Neural cell (in vitro differentiated cells): ENCODE measurements around the gene TBC1D25. TPM values are rescaled to one million over a fixed set of nuclear protein-coding genes. Genes with fewer than 3 reads are reported as not detected.
A peak's percentile ranks its signal among the peaks of the same experiment; 100 is the strongest.

Source experiments
- H2AFZ ChIP-seq: fragments of 200-600, 300-800 bp; sonication (generic), shearing (Covaris generic); 2 replicates; pipeline ENCODE4 v1.6.0; 2014; ENCODE audit warnings: low read depth, mild to moderate bottlenecking, antibody characterized with exemption, low read length, moderate library complexity
- H3F3A ChIP-seq: fragments of 200-600 bp; shearing (Covaris generic); 2 replicates; pipeline ENCODE4 v1.6.1; 2016; ENCODE audit warnings: mild to moderate bottlenecking, moderate library complexity, mixed read lengths, antibody characterized with exemption, low read length; ENCODE audit not compliant: insufficient read depth, poor library complexity, severe bottlenecking
- H3K27ac ChIP-seq: fragments of 200-600, 300-800 bp; sonication (generic), shearing (Covaris generic); 2 replicates; pipeline ENCODE4 v1.5.1; 2014; ENCODE audit warnings: mild to moderate bottlenecking, low read length, moderate library complexity
- H3K27me3 ChIP-seq: fragments of 300-800, 200-600 bp; sonication (generic), shearing (Covaris generic); 2 replicates; pipeline ENCODE4 v1.6.0; 2014; ENCODE audit warnings: mild to moderate bottlenecking, low read depth, low read length, moderate library complexity; ENCODE audit not compliant: insufficient read depth
- H3K36me3 ChIP-seq: fragments of 300-800, 200-600 bp; sonication (generic), shearing (Covaris generic); 2 replicates; pipeline ENCODE4 v1.5.1; 2014; ENCODE audit warnings: mild to moderate bottlenecking, antibody characterized with exemption, low read length, moderate library complexity; ENCODE audit not compliant: insufficient read depth
- H3K4me2 ChIP-seq: fragments of 300-800, 200-600 bp; sonication (generic), shearing (Covaris generic); 2 replicates; pipeline ENCODE4 v1.6.0; 2014; ENCODE audit warnings: mild to moderate bottlenecking, low read length
- H3K4me3 ChIP-seq: fragments of 300-800, 200-600 bp; sonication (generic), shearing (Covaris generic); 2 replicates; pipeline ENCODE4 v1.5.1; 2014; ENCODE audit warnings: mild to moderate bottlenecking, low read length, moderate library complexity
- H3K79me2 ChIP-seq: fragments of 200-600 bp; shearing (Covaris generic); replicated peaks from 2 replicates; pipeline ENCODE4 v1.6.0; 2014; ENCODE audit warnings: mild to moderate bottlenecking, low read length, moderate library complexity; ENCODE audit not compliant: insufficient read depth
- H3K9ac ChIP-seq: fragments of 300-800, 200-600 bp; sonication (generic), shearing (Covaris generic); 2 replicates; pipeline ENCODE4 v1.6.1; 2016; ENCODE audit warnings: mild to moderate bottlenecking, low read length, mixed read lengths
- H3K9me2 ChIP-seq: fragments of 200-600 bp; shearing (Covaris generic); 2 replicates; pipeline ENCODE4 v1.6.1; 2016; ENCODE audit warnings: mild to moderate bottlenecking, low read length, mixed read lengths; ENCODE audit not compliant: insufficient read depth
- H3K9me3 ChIP-seq: fragments of 200-600, 300-800 bp; sonication (generic), shearing (Covaris generic); 2 replicates; pipeline ENCODE4 v1.6.1; 2016; ENCODE audit warnings: mild to moderate bottlenecking, mixed run types, low read length, moderate library complexity, mixed read lengths
- H4K20me1 ChIP-seq: fragments of 200-600 bp; shearing (Covaris generic); 2 replicates; pipeline ENCODE4 v1.6.1; 2016; ENCODE audit warnings: mild to moderate bottlenecking, mixed run types; ENCODE audit not compliant: insufficient read depth
- EP300 ChIP-seq: fragments of 450-650 bp; conservative IDR thresholded peaks from 2 replicates; pipeline ENCODE4 v1.6.1; 2014; ENCODE audit warnings: antibody characterized with exemption, mild to moderate bottlenecking, moderate library complexity; ENCODE audit not compliant: poor library complexity, severe bottlenecking
- EZH2 ChIP-seq: fragments of 200-600, 300-800 bp; shearing (Covaris generic), sonication (generic); IDR thresholded peaks from 2 replicates; pipeline ENCODE4 v1.6.1; 2014; ENCODE audit warnings: antibody characterized with exemption, low read length, borderline replicate concordance, mild to moderate bottlenecking; ENCODE audit not compliant: insufficient read depth, poor library complexity, severe bottlenecking
- MXI1 ChIP-seq: fragments of 450-650 bp; conservative IDR thresholded peaks from 2 replicates; pipeline ENCODE4 v1.6.1; 2014; ENCODE audit warnings: antibody characterized with exemption, mild to moderate bottlenecking; ENCODE audit not compliant: poor library complexity, severe bottlenecking
- POLR2AphosphoS5 ChIP-seq: IDR thresholded peaks from 2 replicates; pipeline ENCODE4 v1.6.1; 2012
- RAD21 ChIP-seq: fragments of 450-650 bp; conservative IDR thresholded peaks from 2 replicates; pipeline ENCODE4 v1.6.1; 2014; ENCODE audit warnings: antibody characterized with exemption, mild to moderate bottlenecking, moderate library complexity
- SMC3 ChIP-seq: fragments of 450-650 bp; conservative IDR thresholded peaks from 2 replicates; pipeline ENCODE4 v1.6.1; 2014; ENCODE audit warnings: antibody characterized with exemption, mild to moderate bottlenecking, moderate library complexity; ENCODE audit not compliant: poor library complexity
- TAF1 ChIP-seq: IDR thresholded peaks from 2 replicates; pipeline ENCODE4 v1.6.1; 2012; ENCODE audit warnings: low read depth
- polyA plus RNA-seq: library from polyadenylated mRNA; depleted of rRNA; stranded (reverse); fragments of >200 nt; gene quantifications from 2 replicates; pipeline ENCODE4 v1.2.3, GENCODE V29; 2014
- TF ChIP-seq, protein P1 (sequence below): IDR thresholded peaks from 2 replicates; pipeline ENCODE4 v1.6.1; 2012; ENCODE audit warnings: borderline replicate concordance
- TF ChIP-seq, protein P2 (sequence below): fragments of 450-650 bp; IDR thresholded peaks from 2 replicates; pipeline ENCODE4 v1.5.1; 2014; ENCODE audit warnings: antibody characterized with exemption, mild to moderate bottlenecking, moderate library complexity; ENCODE audit not compliant: poor library complexity, severe bottlenecking

TBC1D25 gene
- polyA plus RNA-seq, 1 donor from 2014 or later: 4.5 TPM

DNA sequence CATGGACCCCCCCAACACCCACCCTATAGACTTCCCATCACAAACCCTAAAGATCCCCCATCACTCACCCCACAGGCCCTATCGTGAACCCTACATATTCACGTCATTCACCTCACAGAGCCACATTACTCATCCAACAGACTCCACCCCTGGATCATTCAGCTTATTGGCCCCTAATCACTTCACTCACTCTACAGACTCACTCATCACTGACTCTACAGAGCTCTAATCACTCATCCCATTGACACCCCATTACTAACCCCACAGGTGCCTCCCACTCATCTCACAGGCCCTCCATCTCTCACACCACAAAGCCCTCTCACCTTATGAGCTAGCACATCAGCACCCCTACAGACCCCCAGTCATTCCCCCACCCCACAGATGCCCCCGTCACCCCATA is 6.3 kb upstream of the TBC1D25 start (continued):
- TF ChIP-seq MXI1 (no peak), POLR2AphosphoS5 (no peak), EZH2 (no peak), EP300 (no peak), TAF1 (no peak)

DNA sequence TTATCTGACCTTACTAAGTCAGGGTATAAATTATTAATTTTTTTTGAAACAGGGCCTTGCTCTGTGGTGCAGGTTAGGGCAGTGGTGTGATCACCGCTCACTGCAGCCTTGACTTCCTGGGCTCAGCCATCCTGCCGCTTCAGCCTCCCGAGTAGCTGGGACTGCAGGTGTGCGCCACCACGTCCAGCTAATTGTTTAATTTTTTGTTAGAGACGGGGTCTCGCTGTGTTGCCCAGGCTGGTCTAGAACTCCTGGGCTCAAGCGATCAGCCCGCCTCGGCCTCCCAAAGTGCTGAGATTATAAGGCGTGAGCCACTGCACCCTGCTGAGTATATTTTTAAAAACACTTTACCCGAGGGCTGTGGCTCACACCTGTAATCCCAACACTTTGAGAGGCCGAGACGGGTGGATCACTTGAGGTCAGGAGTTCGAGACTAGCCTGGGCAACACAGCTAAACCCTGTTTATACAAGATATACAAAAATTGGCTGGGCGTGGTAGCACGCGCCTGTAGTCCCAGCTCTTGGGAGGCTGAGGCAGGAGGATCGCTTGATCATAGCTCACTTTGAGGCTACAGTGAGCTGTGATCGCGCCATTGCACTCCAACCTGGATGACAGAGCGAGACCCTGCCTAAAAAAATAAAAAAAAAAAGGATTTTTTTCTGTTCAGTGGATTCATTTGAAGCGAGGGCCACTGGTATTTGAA is 721 bp upstream of the TBC1D25 start:
- Histone ChIP-seq H3K79me2 (peaks cover 4% of the 10 kb centered on the region), H2AFZ (peak overlapping the region; percentile 4), H3K9me2 (no peaks in the 10 kb centered on the region), H3K4me2 (no peak overlapping the region), H3K27ac (peak overlapping the region; percentile 85), H3F3A (no peaks in the 10 kb centered on the region), H3K36me3 (no peaks in the 10 kb centered on the region), H3K4me3 (peak overlapping the region; percentile 85), H4K20me1 (no peaks in the 10 kb centered on the region), H3K9me3 (no peaks in the 10 kb centered on the region), H3K27me3 (no peaks in the 10 kb centered on the region), H3K9ac (peak overlapping the region; percentile 52)
- TF ChIP-seq, protein P1, sequence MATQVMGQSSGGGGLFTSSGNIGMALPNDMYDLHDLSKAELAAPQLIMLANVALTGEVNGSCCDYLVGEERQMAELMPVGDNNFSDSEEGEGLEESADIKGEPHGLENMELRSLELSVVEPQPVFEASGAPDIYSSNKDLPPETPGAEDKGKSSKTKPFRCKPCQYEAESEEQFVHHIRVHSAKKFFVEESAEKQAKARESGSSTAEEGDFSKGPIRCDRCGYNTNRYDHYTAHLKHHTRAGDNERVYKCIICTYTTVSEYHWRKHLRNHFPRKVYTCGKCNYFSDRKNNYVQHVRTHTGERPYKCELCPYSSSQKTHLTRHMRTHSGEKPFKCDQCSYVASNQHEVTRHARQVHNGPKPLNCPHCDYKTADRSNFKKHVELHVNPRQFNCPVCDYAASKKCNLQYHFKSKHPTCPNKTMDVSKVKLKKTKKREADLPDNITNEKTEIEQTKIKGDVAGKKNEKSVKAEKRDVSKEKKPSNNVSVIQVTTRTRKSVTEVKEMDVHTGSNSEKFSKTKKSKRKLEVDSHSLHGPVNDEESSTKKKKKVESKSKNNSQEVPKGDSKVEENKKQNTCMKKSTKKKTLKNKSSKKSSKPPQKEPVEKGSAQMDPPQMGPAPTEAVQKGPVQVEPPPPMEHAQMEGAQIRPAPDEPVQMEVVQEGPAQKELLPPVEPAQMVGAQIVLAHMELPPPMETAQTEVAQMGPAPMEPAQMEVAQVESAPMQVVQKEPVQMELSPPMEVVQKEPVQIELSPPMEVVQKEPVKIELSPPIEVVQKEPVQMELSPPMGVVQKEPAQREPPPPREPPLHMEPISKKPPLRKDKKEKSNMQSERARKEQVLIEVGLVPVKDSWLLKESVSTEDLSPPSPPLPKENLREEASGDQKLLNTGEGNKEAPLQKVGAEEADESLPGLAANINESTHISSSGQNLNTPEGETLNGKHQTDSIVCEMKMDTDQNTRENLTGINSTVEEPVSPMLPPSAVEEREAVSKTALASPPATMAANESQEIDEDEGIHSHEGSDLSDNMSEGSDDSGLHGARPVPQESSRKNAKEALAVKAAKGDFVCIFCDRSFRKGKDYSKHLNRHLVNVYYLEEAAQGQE: no peak
- TF ChIP-seq EZH2 (no peak), MXI1 (no peak), SMC3 (no peak), TAF1 (no peak), EP300 (no peak)
- TF ChIP-seq, protein P2, sequence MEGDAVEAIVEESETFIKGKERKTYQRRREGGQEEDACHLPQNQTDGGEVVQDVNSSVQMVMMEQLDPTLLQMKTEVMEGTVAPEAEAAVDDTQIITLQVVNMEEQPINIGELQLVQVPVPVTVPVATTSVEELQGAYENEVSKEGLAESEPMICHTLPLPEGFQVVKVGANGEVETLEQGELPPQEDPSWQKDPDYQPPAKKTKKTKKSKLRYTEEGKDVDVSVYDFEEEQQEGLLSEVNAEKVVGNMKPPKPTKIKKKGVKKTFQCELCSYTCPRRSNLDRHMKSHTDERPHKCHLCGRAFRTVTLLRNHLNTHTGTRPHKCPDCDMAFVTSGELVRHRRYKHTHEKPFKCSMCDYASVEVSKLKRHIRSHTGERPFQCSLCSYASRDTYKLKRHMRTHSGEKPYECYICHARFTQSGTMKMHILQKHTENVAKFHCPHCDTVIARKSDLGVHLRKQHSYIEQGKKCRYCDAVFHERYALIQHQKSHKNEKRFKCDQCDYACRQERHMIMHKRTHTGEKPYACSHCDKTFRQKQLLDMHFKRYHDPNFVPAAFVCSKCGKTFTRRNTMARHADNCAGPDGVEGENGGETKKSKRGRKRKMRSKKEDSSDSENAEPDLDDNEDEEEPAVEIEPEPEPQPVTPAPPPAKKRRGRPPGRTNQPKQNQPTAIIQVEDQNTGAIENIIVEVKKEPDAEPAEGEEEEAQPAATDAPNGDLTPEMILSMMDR: no peak

GRCh38 chrX:48540028-48540375 is 488 bp downstream of the TBC1D25 start:
- H3K4me2 ChIP-seq: peak overlapping the region; percentile 55
- H3F3A ChIP-seq: no peaks in the 10 kb centered on the region
- peak overlapping the region; percentile 85 for H3K27ac ChIP-seq
- no peaks in the 10 kb centered on the region for H3K9me3 ChIP-seq
- H3K9me2 ChIP-seq: no peaks in the 10 kb centered on the region
- no peaks in the 10 kb centered on the region for H3K36me3 ChIP-seq
- H4K20me1 ChIP-seq: no peaks in the 10 kb centered on the region
- H3K27me3 ChIP-seq: no peaks in the 10 kb centered on the region
- TF ChIP-seq TAF1: no peak
- no peak for TF ChIP-seq RAD21
- TF ChIP-seq MXI1: no peak
- TF ChIP-seq, protein P2: no peak
- no peak for TF ChIP-seq SMC3
- TF ChIP-seq, protein P1: no peak
- TF ChIP-seq EZH2: no peak
- TF ChIP-seq POLR2AphosphoS5: no peak
- TF ChIP-seq EP300: no peak
- peak overlapping the region; percentile 69 for H2AFZ ChIP-seq
- H3K4me3 ChIP-seq: peak overlapping the region; percentile 85
- H3K9ac ChIP-seq: peak overlapping the region; percentile 90
- H3K79me2 ChIP-seq: peaks cover 4% of the 10 kb centered on the region
